Glutamatergic neuron (in vitro differentiated cells): ENCODE data around the gene ICAM5. TPM values are rescaled to one million over a fixed set of nuclear protein-coding genes. Genes with fewer than 3 reads are reported as not detected.

Experiments
- DNase-seq: peaks from one replicate; pipeline ENCODE4 v3.0.0; 2022
- H3K27ac Mint-ChIP-seq: one replicate; pipeline ENCODE4 v1.8.0; 2020; ENCODE audit warnings: mild to moderate bottlenecking, mixed read lengths, inconsistent platforms; ENCODE audit not compliant: unreplicated experiment
- H3K27me3 Mint-ChIP-seq: one replicate; pipeline ENCODE4 v1.8.0; 2020; ENCODE audit warnings: mild to moderate bottlenecking, moderate library complexity, mixed read lengths, inconsistent platforms; ENCODE audit not compliant: unreplicated experiment
- H3K36me3 Mint-ChIP-seq: one replicate; pipeline ENCODE4 v1.8.0; 2020; ENCODE audit warnings: mild to moderate bottlenecking, mixed read lengths, inconsistent platforms; ENCODE audit not compliant: unreplicated experiment
- H3K4me1 Mint-ChIP-seq: one replicate; pipeline ENCODE4 v1.8.0; 2020; ENCODE audit warnings: mild to moderate bottlenecking, low read depth, mixed read lengths, inconsistent platforms; ENCODE audit not compliant: unreplicated experiment
- H3K4me3 Mint-ChIP-seq: one replicate; pipeline ENCODE4 v1.8.0; 2020; ENCODE audit warnings: mild to moderate bottlenecking, mixed read lengths, inconsistent platforms; ENCODE audit not compliant: unreplicated experiment
- H3K9me3 Mint-ChIP-seq: one replicate; pipeline ENCODE4 v1.8.0; 2020; ENCODE audit warnings: mild to moderate bottlenecking, moderate library complexity, mixed read lengths, inconsistent platforms; ENCODE audit not compliant: unreplicated experiment
- CTCF ChIP-seq: fragments of 200-600 bp; sonication (generic); IDR thresholded peaks from one replicate; pipeline ENCODE4 v1.5.0; 2021; ENCODE audit not compliant: partially characterized antibody, unreplicated experiment
- total RNA-seq: library from RNA; stranded (reverse); fragmentation: NEBNext Ultra II Directional; extraction: Animal tissue kit (Norgen Biotek cat#: 25700); gene quantifications from one replicate; pipeline ENCODE4 v1.2.1, GENCODE V29; 2021; ENCODE audit not compliant: unreplicated experiment

ICAM5 gene
- total RNA-seq, 1 donor from 2014 or later: 3.6 TPM

DNA sequence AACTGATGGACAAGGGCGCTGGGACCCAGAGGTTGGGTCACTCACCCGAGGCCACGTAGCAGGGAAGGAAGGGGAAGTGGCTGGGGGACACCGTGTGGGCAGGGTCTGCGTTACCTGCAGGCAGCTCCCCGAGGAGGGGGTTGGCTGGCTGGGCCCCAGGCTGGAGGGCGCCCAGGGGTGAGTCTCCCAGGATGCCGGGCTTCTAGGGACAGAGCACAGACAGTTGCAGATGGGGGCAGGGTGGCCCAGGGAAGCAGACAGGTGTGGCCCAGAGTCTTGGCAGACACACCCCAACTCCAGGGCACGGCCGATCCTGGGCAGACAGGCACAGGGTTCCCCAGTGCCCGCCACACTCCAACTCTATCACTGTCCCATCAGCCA lies 31.7 kb downstream of the ICAM5 start:
- Mint-ChIP-seq H3K36me3 (no peaks in the 10 kb centered on the region), H3K4me3 (no peak overlapping the region), H3K4me1 (no peaks in the 10 kb centered on the region), H3K27ac (no peak overlapping the region), H3K9me3 (peaks cover 1% of the 10 kb centered on the region), H3K27me3 (peaks cover 9% of the 10 kb centered on the region)
- TF ChIP-seq CTCF: no peak
- no peak for DNase-seq

GRCh38 chr19:10321874-10322835 lies 32.4 kb downstream of the ICAM5 start:
- H3K4me1 Mint-ChIP-seq: no peaks in the 10 kb centered on the region
- H3K4me3 Mint-ChIP-seq: no peak overlapping the region
- peak overlapping the region; percentile 3 for H3K27ac Mint-ChIP-seq
- no peaks in the 10 kb centered on the region for H3K36me3 Mint-ChIP-seq
- TF ChIP-seq CTCF: no peak
- peaks cover 9% of the 10 kb centered on the region for H3K27me3 Mint-ChIP-seq
- peaks cover 1% of the 10 kb centered on the region for H3K9me3 Mint-ChIP-seq
- DNase-seq: no peak

DNA sequence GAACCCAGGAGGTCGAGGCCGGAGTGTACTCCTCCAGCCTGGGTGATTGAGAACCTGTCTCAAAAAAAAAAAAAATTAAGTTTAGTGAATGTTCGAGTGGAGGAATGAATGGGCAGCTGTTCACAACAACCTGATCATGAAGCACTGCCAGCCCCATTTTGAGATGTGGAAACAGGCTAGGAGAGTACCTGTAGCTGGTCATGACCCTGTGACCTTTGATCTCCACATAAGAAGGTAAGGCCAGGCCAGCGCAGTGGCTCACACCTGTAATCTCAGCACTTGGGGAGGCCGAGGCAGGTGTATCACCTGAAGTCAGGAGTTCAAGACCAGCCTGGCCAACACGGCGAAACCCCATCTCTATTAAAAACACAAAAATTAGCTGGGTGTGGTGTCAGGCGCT lies 36.0 kb downstream of the ICAM5 start:
- no peaks in the 10 kb centered on the region for H3K36me3 Mint-ChIP-seq
- peaks cover 1% of the 10 kb centered on the region for H3K9me3 Mint-ChIP-seq
- no peak overlapping the region for H3K27ac Mint-ChIP-seq
- no peak overlapping the region for H3K4me3 Mint-ChIP-seq
- TF ChIP-seq CTCF: no peak
- peaks cover 6% of the 10 kb centered on the region for H3K27me3 Mint-ChIP-seq
- H3K4me1 Mint-ChIP-seq: no peaks in the 10 kb centered on the region
- DNase-seq: no peak

- Mint-ChIP-seq H3K27ac (no peak overlapping the region), H3K36me3 (no peaks in the 10 kb centered on the region), H3K4me3 (no peak overlapping the region), H3K4me1 (peaks cover 6% of the 10 kb centered on the region), H3K9me3 (peaks cover 3% of the 10 kb centered on the region), H3K27me3 (peaks cover 4% of the 10 kb centered on the region)
- DNase-seq: no peak
- no peak for TF ChIP-seq CTCF
Measured at GRCh38 chr19:10327793-10328192, 38.0 kb downstream of the ICAM5 start.
